ENCODE data around the gene NT5C3A.

The NT5C3A gene

DNA sequence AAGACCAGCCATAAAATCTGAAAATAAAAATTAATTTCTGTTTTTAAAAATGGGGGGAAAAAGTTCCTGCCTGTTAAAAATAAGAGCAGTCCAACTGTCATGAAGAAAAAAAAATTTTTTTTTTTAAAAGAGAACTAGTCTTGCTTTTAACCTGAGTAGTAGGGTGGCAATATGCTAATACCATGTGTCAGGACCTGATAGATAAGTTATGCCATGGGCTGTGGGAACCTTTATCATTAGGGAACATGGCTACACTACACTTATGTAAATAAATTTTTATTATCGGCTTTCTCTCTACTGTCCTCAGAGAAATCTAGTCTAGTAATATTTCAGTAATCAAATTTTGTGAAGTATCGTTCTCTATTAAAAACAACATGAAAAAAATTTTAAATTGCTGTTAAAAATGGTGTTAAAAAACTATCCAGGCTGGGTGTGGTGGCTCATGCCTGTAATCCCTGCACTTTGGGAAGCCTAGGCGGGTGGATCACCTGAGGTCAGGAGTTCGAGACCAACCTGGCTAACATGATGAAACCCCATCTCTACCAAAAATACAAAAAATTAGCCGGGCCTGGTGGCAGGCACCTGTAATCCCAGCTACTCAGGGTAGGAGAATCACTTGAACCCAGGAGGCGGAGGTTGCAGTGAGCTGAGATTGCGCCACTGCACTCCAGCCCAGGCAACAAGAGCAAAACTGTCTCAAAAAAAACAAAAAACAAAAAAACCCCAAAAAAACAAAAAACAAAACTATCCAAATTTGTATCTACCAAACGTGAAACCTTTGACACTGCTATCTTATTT is 20.7 kb downstream of the NT5C3A start:
- no peak for TF ChIP-seq CTCF (IDR thresholded peaks at IDR 0.05; ENCODE audit: low read depth, low read length)
- no peak for DNase-seq (ENCODE audit: extremely low read depth, low read depth)

DNA sequence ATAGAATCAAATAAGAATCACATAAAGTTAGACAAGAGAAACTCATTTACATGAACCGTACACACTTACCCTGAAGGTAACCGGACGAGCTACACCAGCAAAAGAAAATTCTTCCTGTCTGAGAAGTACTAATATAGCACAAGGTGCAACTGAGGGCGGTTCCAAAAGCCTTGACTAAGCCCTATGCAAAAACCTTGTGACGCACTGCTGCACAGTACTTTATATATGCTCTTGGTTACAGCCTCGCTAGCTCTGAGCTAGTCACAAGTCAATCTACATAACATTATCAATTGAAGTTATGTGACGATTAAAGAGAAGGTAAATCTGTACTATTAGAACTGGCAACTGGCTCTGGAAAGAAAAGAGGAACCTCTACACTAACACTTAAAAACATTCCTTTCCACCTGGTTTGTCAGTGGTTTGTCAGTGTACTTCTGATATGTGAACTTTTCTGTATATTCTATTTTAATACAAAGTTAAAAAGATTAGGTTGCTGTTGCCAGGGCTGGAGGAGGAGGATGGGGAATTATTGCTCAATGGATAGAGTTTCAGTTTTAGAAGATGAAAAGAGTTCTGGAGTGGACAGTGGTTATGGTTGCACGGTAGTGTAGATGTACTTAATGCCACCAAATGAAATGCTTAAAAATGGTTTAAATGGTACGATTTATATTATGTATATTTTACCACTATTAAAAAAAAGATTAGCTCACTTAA is 21.6 kb downstream of the NT5C3A start:
- DNase-seq (ENCODE audit: extremely low read depth, low read depth) = no peak
- no peak for TF ChIP-seq CTCF (IDR thresholded peaks at IDR 0.05; ENCODE audit: low read depth, low read length)

GRCh38 chr7:33039903-33040292 is 22.7 kb downstream of the NT5C3A start:
- no peak for DNase-seq (ENCODE audit: extremely low read depth, low read depth)
- no peak for TF ChIP-seq CTCF (IDR thresholded peaks at IDR 0.05; ENCODE audit: low read depth, low read length)

DNA sequence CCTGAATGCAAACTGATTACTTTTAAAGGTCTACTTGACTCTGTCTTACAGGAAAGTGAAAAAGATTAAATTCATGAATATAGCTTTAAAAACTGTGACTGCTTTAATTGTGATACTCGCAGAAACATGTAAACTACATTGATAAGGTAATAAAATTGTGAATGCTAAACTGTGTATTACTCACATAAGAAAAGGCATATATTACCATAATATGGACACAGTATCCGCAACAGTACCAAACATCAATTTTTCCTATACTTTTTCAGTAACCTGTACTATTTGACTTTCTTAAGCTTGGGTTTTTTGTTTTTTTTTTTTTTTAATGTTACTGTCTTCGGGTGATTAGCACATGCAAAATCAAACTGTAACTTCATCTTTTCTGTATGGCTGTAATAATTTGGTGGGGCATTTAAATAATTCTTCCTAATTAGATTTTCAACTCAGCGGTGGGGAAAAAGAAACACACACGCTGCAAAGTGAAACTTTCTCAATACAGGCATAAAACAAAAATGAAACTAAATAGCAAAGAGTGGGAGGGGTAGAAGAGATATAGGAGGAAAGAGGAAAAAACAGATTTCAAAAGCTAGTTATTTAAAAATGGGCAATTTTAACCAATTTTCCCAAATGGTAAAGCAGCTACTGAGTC is 23.2 kb downstream of the NT5C3A start:
- DNase-seq (ENCODE audit: extremely low read depth, low read depth) = no peak
- TF ChIP-seq CTCF (IDR thresholded peaks at IDR 0.05; ENCODE audit: low read depth, low read length) = no peak

- no peak for TF ChIP-seq CTCF (IDR thresholded peaks at IDR 0.05; ENCODE audit: low read depth, low read length)
- no peak for DNase-seq (ENCODE audit: extremely low read depth, low read depth)
These were observed 23.9 kb downstream of the NT5C3A start for GRCh38 chr7:33038639-33039038.

GRCh38 chr7:33035776-33036175 is 26.8 kb downstream of the NT5C3A start:
- DNase-seq (ENCODE audit: extremely low read depth, low read depth) = no peak
- no peak for TF ChIP-seq CTCF (IDR thresholded peaks at IDR 0.05; ENCODE audit: low read depth, low read length)

All from AG09319 (cell line).